GM19099 (cell line): ENCODE measurements around the gene ZNF597.
A peak's percentile ranks its signal among the peaks of the same experiment; 100 is the strongest.

Experiments
- POLR2A ChIP-seq: IDR thresholded peaks from 3 replicates; pipeline ENCODE4 v1.6.1; 2011; ENCODE audit warnings: low read depth; ENCODE audit not compliant: insufficient read length; ENCODE audit errors: extremely low read depth

ZNF597 gene

DNA sequence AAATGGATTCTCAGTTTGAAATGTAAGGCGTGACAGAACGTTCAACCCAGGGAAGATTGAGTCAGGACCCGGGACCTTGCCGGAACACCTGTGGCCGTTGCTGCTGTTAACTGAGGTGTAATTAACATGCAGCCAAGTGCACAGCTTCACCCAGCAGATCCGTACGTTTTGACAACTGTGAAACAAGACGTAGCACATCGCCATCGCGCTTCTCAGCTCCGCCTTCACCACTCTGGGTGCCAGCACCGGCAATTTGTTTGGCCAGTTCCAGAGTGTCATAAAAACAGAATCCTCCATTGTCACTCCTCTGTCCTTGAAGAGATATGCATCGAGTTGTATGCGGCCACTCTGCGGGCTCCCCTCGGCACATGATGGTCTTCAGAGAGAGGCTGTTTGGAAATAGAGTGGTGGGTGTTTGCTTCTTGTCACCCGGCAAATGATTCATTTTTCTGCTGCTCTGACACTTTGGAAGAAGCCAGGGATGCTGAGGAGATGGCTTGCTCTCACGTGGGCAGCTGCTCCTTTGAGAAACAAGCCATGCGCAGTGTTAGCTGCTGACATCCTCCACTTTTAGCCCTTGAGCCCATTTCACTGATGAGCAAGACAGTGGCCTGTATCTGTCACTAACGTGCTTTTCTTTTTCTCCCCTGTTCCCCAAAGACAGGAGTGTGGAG is 22.7 kb upstream of the ZNF597 start:
- no peak for TF ChIP-seq POLR2A

GRCh38 chr16:3465301-3465700 is 22.0 kb upstream of the ZNF597 start:
- TF ChIP-seq POLR2A = no peak

GRCh38 chr16:3461151-3461550 is 17.8 kb upstream of the ZNF597 start:
- TF ChIP-seq POLR2A = no peak

DNA sequence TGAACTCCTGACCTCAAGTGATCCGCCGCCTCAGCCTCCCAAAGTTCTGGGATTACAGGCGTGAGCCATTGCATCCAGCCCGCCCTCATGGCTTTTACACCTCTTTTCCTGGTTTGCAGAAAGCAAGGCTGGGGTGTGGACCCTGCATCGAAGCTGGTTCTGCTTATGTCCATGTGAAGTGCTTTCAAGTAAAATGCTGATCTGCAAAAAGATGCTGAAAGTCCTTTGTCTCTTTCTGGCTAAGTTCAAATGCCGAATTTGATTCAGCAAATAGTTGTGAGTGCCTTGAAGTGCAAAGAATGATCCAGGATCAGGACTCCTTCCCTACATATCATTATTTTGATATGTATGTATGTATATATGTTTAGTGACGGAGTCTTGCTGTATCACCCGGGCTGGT is 17.3 kb upstream of the ZNF597 start:
- no peak for TF ChIP-seq POLR2A

- TF ChIP-seq POLR2A = no peak
Observed at GRCh38 chr16:3460121-3460520, 16.8 kb upstream of the ZNF597 start.

- TF ChIP-seq POLR2A = no peak
Observed at GRCh38 chr16:3459401-3460090, 16.2 kb upstream of the ZNF597 start.

- no peak for TF ChIP-seq POLR2A
Observed at GRCh38 chr16:3458852-3459361, 15.6 kb upstream of the ZNF597 start.

- no peak for TF ChIP-seq POLR2A
Observed at GRCh38 chr16:3458278-3458851, 15.1 kb upstream of the ZNF597 start.

GRCh38 chr16:3457434-3458252 is 14.3 kb upstream of the ZNF597 start:
- TF ChIP-seq POLR2A = peak; percentile 84

GRCh38 chr16:3454631-3455147 is 11.4 kb upstream of the ZNF597 start:
- TF ChIP-seq POLR2A = no peak

GRCh38 chr16:3454093-3454492 is 10.8 kb upstream of the ZNF597 start:
- no peak for TF ChIP-seq POLR2A

- peak; percentile 22 for TF ChIP-seq POLR2A
Observed at GRCh38 chr16:3444032-3444388, 706 bp upstream of the ZNF597 start.

GRCh38 chr16:3439637-3440036 is 3.7 kb downstream of the ZNF597 start:
- no peak for TF ChIP-seq POLR2A

GRCh38 chr16:3434373-3434772 is 8.9 kb downstream of the ZNF597 start:
- no peak for TF ChIP-seq POLR2A

GRCh38 chr16:3431779-3432219 is 11.5 kb downstream of the ZNF597 start:
- TF ChIP-seq POLR2A = no peak
